NCI-H82 (cell line): Measurements from ENCODE around the gene PRH2.

Source experiments
- DNase-seq: peaks from one replicate; lab custom pipeline; 2025; lab: John Stamatoyannopoulos, UW

PRH2 gene

DNA sequence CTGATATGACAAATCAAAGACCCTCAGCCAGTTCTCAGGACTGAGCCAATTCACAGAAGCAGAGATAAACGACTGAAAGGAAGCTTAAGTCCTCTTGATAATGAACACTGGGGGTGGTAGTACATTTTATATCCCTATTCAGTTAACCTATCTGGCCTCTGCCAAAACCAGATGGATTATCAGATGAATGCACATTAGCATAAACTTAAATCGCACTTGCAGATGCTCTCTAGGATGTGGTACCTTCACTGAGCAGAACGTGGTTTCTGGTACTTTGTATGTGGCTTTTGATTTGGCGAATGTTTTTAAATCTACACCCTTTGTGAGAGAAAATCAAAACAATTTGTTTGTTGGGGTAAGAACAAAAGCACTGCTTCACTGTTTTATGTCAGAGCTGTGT, 31.2 kb downstream of the PRH2 start:
- no peak for DNase-seq

DNA sequence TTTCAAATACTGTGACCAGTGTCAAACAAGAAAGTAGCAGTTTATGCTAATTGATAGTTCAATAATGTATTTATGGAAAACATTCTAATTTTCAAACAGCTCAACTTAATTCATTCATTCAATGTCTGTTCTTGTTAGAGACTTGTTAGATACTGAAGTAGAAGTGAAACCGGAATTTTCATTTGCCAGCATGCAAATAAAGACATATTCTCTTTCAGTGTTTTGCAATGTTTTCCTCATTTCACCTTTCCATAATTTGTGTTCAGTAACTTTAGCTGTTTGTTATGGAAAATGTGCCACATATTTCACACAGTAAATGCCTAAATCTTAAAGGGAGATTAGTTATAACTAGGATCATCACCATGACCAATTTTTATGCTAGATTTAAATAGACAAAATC, 36.4 kb downstream of the PRH2 start:
- no peak for DNase-seq

DNA sequence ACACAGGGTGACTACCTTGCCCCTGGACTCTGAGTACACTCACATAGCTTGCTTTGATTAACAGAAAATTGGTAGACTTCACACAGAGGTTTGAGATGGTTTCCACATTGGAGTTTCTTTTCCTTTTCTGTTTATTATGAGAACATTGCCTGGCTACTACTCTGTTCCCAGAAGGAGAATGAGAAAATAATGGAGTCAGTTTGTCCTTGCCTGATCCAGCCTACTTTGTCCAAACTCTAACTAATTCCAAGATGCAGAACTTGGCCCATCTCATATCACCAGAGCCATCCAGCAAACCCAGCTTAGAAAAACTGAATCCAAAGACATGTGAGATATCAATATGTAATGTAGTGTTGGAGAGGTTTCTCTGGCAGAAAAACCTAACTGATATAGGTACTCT, 37.3 kb downstream of the PRH2 start:
- no peak for DNase-seq

DNA sequence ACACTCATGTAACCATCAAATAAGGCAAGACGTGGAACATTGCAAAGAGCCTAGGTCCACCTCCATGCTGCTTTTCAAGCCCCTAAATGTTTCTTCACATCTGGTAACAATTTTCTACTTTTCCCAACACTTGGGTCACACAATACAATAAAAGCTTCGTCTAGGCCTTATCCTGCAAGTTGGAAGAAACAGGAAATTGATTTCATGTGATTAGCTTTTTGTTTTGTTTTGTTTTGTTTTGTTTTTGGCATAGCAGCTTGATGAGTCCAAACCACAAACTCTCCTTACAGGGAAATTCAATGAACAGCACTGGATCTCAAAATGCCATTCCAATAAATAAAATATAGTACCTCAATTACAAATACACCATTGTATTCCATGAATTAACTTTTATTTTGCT, 38.4 kb downstream of the PRH2 start:
- no peak for DNase-seq

DNA sequence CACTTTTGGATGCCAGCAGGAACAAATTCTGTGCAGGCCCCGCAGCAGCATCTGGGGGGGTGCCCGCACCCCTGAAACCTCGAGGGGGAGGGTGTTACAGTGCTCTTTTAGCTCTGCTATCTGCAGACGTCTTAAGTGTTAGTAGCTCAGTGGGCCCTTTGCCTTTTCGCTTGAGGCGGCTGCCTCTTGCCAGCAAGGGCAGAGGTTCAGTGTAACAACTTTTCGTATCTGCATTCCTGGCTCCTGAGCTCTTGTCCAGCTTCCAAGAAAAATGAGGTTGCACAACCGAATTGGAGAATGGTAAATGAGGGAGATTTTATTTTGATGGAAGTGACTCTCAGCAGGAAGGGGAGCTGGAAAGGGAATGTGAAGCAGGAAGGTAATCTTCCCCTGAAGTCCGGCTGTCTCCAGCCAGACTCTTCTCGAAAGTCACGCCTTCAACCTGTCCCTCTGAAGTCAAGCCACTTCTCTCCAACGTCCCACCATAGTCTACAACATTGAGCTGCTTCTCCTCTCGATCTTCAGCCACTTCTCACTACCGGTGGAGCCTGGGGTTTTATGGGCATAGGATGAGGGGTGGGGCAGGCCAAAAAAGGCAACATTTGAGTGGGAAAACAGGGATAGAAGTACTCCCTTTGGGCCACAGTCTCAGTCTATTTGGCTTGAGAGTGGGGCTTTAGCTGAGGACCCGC, 39.9 kb downstream of the PRH2 start:
- no peak for DNase-seq

DNA sequence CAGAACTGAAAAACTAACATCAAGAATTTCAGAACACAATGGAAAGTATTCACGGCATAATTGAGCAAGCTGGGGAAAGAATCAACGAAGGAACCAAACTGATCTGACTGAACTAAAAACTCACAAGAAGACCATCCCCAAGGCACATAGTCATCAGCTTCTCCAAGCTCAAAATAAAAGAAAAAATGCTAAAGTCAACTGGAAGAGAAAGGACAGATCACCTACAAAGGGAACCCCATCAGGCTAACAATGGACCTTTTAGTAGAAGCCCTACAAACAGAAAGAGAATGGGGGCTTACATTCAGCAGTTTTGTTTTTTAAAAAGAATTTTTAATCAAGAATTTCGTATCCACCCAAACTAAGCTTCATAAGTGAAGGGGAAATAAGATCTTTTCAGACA, 45.9 kb downstream of the PRH2 start:
- no peak for DNase-seq

DNA sequence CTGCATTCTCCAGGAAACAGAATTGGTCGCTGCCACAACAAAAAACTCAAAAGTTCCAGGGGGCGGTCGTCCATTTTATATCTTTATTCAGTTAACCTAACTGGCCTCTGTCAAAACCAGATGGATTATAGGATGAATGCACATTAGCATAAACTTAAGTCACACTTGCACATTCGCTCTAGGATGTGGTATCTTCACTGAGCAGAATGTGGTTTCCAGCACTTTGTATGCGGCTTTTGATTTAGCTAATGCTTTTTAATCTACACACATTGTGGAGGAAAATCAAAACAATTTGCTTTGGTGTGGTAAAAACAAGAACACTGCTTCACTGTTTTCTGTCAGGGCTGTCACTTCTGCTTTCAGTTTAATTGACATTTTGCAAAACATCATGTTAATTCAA, 53.2 kb downstream of the PRH2 start:
- no peak for DNase-seq
